Measurements from ENCODE around the gene MYO1G.

DNA sequence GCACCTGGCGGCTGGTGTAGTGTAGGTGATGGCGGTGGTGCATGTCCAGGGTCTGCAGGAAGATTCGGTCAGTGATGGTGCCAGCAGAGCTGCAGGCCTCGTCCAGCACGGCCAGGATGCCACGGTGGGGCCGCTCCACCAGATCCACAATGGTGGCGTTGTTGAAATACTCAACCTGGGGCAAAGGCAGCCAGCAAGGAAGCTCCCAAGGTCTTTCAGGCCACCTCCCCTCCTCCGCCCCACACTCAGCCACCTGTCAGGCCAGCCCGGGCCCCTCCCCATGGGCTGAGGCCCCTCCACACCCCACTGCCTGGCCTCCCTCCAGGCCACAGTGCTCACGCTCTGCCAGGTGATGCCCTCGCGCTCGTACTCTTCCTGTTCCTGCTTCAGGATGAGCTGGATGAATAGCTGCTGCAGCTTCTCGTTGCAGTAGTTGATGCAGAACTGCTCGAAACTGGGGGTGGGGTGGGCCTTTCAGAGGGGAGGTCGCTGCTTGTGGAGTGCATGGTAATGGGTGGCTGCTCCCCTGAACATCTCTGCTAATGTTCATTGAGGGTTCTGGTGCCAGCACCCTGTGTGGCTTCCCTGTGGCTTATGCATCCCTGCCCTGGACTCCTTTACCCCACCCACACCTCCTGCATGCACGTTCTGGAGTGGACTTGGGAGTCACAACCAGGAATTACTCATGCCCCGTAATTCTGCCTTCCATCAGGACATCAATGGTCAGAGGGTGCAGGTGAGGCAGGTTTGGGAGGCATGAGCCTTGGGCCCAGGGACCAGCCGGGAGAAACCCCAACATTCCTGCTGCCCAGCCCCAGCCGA, 8.9 kb downstream of the MYO1G start:
- TF ChIP-seq, protein P1, sequence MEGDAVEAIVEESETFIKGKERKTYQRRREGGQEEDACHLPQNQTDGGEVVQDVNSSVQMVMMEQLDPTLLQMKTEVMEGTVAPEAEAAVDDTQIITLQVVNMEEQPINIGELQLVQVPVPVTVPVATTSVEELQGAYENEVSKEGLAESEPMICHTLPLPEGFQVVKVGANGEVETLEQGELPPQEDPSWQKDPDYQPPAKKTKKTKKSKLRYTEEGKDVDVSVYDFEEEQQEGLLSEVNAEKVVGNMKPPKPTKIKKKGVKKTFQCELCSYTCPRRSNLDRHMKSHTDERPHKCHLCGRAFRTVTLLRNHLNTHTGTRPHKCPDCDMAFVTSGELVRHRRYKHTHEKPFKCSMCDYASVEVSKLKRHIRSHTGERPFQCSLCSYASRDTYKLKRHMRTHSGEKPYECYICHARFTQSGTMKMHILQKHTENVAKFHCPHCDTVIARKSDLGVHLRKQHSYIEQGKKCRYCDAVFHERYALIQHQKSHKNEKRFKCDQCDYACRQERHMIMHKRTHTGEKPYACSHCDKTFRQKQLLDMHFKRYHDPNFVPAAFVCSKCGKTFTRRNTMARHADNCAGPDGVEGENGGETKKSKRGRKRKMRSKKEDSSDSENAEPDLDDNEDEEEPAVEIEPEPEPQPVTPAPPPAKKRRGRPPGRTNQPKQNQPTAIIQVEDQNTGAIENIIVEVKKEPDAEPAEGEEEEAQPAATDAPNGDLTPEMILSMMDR (conservative IDR thresholded peaks at IDR 0.05; ENCODE audit: low read length): no peak
- TF ChIP-seq EZH2phosphoT487 (IDR thresholded peaks at IDR 0.05; ENCODE audit: borderline replicate concordance): no peak

All from Loucy (cell line).